GM18867 (cell line): ENCODE results near the gene DSP.

Experiments used
- ATAC-seq: cut with Tn5 transposase; IDR thresholded peaks from one replicate; pipeline ENCODE4 v1.9.1; 2021; ENCODE audit warnings: mild to moderate bottlenecking, moderate library complexity; ENCODE audit not compliant: unreplicated experiment

Gene DSP

DNA sequence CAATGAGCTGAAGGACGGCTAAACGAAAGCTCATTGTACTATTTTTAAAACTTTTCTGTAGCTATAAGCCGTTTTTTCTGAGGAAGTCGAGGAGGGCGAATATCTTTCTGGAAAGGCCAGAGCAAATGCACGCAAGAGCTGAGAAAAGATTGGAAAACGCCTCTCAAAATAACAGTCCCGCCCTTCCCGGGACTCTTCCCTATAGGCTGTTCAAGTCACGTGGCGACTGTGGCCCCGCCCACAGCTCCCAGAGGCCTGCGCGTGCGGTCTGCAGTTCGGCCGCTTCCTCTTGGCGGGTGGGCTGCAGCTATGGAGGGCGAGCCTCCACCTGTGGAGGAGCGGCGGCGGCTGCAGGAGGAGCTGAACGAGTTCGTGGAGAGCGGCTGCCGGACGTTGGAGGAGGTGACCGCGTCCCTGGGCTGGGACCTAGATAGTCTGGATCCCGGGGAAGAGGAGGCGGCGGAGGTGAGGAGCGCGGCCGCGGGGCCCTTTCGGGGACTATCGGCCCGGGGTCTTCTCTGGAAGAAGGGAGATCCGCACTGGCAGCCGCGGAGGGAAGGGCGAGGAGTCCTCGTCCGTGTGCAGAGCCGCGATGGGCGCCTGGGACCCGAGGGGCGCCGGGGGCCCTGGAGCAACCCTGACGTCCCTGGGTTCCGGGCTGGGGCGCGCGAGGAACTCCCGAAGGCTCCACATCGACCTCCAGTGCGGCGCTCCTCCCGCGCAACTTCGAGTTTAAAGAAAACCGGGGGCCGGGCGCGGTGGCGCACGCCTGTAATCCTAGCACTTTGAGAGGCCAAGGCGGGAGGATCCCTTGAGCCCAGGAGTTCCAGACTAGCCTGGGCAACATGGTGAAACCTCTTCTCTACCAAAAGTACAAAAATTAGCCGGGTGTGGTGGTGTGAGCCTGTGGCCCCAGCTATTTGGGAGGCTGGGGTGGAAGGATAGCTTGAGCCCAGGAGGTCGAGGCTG is 48.8 kb downstream of the DSP start, which contains the start of gene SNRNP48:
Gene SNRNP48, plus strand, starts transcription at position 250 of the 969 bp plus-strand sequence. Its CDS starts 60 bp downstream, at position 310.
- ATAC-seq: peak; percentile 100

GRCh38 chr6:7590918-7591302 is 49.4 kb downstream of the DSP start:
- no peak for ATAC-seq

DNA sequence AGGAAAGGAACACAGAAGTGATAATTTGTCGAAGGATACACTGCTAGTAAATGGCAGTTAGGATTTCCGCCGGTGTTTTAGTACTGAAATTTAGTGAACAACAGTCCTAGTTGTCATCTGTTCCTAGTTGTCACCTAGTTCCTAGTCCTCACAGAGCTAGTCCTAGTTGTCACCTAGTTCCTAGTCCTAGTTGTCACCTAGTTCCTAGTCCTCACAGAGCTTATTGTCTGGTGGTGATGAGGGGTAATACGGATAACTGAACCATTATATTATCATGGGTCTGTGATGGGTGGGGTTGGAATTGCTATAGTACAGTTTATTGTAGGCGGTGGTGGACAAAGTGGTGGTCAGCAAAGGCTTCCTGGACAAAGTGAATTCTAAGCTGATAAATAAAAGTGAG is 50.3 kb downstream of the DSP start:
- ATAC-seq: no peak

DNA sequence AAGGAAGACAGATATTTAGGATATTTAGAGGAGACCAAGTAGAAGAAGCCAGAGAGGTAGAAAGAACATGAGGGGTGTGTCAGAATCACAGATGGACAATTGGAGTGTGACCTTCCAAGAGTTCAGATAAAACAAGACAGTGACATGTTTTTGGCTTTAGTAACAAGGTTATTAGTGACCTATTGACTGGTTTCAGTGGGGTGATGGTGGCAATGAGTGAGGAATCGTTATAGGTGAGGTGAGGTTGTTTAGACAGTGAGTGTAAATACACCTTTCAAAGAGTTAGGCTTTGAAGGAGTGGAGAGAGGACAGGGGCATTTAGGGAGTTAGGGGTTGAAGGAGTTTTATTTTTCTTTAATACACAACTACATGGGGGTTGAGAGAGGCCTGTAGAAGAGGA is 51.8 kb downstream of the DSP start:
- ATAC-seq: no peak

DNA sequence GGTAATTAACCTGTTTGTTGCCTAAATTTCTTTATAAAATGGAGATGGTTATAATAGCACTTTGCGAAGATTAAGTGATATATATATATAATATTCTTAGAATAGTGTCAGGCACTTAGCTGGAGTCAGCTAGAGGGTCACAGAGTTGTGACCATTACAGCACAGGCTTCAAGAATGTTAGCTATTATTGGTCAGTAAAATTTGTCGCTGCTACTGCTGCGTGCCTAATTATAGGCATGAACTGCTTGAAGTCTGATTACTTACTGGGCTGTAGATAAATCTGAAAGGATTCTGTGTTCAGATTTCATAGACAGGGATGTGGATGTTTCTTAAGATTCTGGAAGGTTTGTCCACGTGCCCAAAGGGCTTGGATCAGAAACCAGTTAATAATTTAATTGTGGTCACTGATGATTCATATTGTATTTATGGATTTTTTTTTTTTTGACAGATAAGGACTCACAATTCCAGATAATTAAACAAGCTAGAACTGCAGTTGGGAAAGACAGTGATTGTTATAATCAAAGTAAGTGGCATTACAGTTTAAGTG is 53.2 kb downstream of the DSP start:
- ATAC-seq: no peak

DNA sequence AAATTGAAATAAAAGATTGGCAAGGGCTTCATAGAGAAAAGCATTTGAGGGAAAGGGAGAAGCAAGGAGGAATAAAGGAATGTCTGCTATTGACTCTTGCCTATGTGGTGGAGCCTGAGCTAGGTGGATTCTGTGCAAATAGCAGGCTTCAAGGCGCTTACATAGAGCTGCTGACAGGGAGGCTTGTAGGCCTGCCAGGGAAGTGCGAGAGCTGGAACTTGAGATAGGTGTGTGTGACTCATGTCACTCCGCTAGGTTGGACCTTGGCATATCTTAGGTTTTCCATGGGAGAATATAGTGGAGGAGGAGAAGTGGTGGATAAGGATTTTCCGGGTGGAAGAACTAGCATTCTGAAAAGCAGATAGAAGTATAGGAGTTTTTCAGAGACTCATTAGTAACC is 62.5 kb downstream of the DSP start:
- ATAC-seq: no peak

GRCh38 chr6:7604506-7604905 is 63.0 kb downstream of the DSP start:
- no peak for ATAC-seq

GRCh38 chr6:7615611-7616383 is 74.3 kb downstream of the DSP start:
- ATAC-seq: no peak

DNA sequence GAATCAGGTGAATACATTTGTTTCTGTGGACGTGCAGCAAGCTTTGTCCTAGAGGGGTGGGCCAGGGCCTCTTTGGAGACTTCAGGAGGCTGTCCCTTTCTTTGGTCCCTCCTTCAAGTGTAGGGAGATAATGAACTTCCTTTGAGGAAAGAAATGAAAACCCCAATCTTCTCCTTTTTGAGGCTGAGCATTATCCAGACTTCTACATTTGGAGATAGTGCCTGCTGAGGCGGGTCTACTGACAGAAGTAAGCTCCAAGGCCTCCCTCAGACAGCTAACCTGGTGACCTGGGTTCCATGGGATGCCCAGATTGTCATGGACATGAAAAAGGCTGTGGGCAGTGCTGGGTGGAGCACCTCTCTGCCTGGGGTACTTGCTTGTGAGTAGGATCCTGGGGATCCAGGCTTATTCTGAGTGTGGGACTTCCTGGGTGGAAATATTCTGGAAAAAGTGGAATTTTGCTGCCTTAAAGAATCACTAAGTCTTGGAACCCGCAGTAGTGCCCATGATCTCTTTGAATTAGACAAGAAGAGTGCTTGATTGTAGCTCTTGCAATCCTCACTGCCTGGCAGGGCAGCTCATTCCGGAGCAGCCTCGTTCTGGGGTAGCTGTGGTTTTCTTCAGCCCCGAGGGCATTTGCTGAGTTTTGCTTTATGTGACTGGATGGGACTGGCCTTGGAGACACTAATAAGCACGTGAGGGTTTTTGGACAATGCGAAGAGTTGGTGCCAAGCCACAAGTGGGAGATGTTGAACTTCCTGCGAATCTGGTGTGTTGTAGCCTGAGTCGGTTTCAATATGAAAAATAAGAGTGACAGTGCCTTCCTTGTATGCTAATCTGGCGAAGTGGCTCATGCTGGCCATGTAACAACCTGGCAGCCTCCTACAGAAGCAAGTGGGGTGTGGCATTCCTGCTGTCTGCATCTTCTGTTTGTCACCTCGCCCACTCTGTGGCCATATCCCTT is 76.6 kb downstream of the DSP start:
- ATAC-seq: peak; percentile 74

DNA sequence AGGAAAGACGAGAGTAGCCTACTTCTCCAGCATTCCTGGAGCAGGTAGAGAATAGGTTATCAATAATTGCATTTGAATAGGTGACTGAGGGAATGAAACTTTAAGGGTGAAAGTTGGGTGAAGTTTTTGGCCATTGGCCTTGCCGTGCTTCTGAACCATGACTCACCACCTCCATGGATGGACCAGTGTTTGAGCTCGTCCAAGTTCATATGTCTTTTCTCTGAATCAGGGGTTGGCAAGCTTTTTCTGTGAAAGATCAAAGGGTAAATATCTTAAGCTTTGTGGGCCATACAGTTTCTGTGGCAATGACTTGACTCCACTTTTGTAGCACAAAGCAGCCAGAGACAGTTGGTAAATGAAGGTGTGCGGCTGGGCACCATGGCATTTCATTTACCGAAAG is 80.3 kb downstream of the DSP start:
- ATAC-seq: no peak

GRCh38 chr6:7624796-7625710 is 83.6 kb downstream of the DSP start:
- ATAC-seq: no peak

DNA sequence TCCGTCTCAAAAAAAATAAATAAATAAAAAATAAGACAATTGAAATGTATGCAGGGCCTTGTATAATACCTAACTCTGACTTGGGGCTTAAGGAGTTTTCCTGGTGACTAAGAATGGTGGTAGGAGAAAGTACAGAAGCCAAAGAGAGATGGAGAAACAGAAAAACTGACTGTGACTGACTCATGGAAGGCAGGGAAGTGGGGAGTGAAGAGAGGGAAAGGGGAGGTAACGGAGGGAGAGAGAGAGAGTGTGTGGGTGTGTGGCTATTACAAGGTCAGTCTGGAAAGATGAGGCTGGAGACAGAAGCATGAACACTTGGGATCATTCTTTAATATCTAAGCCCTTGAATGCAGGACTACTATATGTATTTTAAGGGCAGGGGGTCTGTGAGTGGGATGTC is 87.0 kb downstream of the DSP start:
- no peak for ATAC-seq

DNA sequence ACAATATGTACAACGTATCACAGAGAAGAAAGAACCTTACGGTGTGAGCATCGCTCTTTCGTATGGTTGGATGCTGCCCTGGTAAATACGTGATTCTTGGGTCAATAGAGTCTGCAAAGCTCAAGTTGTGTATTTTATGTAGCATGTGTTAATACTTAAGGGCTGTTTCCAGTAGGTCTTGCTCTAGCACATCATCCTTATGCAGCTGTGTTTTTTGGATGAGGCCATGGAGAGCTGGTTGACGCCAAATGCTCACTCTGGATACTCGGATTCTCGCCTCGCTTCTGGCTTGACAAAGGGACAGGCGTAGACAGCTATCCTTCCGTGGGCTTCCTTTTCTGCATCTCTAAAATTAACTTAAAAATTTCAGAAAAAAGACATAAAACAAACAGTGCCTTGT is 87.4 kb downstream of the DSP start:
- no peak for ATAC-seq

DNA sequence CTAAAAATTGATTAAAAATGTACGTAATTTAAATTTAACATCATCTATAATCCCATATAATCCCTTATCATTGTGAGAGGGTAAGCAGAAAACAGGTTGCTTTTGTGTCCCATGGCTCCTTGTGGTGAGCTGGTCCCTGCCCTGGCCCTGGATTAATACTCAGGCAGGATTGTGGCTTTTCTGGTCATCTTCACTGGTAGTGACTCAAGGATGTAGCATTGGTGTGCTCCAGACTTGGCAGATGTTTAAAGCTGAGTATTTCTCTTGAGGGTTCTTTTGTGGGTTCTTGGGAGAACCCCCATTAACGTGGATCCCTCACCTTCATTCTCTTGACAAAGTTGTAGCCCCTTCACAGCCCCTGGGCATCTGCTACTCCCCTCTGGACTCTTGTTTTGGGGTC is 87.8 kb downstream of the DSP start:
- ATAC-seq: no peak

DNA sequence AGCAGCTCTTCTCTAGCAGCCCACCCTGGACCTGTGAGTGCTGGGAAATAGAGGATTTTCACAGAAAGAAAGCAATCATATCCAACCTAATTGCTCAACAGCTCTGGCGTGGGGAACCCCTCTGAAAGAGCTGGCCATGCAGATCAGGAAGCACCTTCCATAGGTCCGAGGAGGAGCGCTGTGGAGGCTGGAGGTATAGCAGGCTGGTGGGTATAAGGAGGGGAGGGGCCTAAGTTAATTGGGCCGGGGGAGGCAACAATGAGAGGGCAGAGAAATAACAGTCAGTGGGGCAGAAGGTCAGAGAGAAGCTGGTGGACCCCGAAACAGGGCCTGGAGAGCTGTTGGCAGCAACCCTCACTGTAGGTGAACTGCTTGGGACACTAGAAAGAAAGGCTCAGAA is 89.3 kb downstream of the DSP start:
- ATAC-seq: no peak

DNA sequence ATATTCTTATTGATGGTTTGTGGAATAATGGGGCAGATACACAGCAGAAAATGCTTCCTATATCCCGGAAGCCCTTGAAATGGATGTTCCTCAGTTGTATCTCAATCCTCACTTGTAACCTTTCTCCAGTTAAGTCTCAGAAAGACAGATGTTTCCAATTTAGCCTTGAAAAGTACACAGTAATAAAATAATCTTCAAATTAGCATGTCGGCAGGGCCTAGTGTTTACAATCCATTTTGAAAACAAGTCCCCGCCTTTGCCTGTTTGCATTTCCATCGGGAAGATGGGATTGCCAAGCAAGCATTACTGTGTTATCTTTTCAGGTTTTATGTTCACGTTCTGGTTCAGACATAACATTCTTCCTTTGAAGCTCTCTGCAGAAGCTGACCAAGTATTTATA is 90.0 kb downstream of the DSP start:
- no peak for ATAC-seq

DNA sequence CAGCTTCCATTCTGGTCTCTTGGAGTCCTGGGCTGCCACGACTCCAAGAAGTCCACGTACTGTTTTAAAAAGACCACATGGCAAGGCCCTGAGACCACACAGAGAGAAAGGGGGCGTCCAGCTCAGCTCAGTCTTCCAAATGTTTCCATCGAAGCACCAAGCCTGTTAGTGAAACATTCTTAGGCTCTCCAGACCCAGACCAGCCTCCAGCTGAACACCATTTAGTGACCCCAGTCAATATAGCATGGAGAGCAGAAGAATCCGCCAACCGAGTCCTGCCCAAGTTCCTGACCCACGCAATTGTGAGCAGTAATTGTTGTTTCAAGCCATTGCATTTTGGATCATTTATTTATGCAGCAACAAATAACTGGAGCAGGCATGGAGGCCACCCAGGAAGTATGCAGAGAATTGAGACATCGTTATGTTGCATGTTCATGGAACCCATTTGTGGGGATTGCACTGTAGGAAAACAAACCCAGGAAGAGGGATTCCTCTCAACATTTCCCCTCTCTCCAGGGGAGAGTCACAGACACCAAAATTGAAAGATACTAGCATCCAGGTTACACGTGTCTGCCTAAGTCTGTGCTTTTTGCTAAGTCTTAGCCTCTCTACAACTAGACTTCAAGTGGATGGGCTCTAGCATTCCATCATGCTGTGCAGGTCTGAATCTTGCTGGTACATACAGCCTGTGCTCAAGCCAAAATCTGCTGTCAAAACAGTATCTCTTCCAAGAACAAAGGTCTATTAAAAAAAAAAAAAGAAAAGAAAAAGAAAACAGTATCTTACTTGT is 91.2 kb downstream of the DSP start:
- ATAC-seq: no peak

- no peak for ATAC-seq
Measured at GRCh38 chr6:7633361-7633760, 91.9 kb downstream of the DSP start.

DNA sequence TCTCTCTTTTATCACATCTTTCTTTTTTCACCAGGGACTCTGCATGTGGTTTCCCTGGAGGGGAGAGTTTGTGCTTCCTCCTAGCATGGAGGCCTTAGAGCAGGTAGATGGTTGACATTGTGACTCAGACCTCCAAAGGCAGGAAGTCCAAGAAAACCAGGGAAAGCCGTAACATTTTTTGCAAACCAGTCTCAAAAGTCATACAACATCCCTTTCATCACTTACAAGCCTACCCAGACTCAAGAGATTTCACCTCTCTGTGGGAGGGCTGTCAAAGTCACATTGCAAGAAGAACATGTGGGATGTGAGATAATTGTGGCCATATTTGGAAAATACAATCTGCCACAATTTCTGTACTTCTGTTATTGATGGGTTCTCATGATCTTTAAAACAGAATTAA is 94.7 kb downstream of the DSP start:
- no peak for ATAC-seq
